Neural crest cell (in vitro differentiated cells): Measurements from ENCODE around the gene TGFB1. TPM values are rescaled to one million over a fixed set of nuclear protein-coding genes. Genes with fewer than 3 reads are reported as not detected.

ENCODE experiments used
- DNase-seq: peaks from one replicate; pipeline ENCODE4 v3.0.0; 2021; ENCODE audit warnings: low read depth, mixed read lengths, low spot score
- H3K27ac Mint-ChIP-seq: one replicate; pipeline ENCODE4 v1.8.0; 2021; ENCODE audit warnings: mild to moderate bottlenecking, mixed read lengths; ENCODE audit not compliant: unreplicated experiment
- H3K27me3 Mint-ChIP-seq: 2 replicates; pipeline ENCODE4 v1.8.0; 2021; ENCODE audit warnings: low read depth, mild to moderate bottlenecking, mixed read lengths
- H3K36me3 Mint-ChIP-seq: 2 replicates; pipeline ENCODE4 v1.8.0; 2021; ENCODE audit warnings: low read depth, mild to moderate bottlenecking, mixed read lengths
- H3K4me1 Mint-ChIP-seq: 2 replicates; pipeline ENCODE4 v1.8.0; 2021; ENCODE audit warnings: mixed read lengths
- H3K4me3 Mint-ChIP-seq: one replicate; pipeline ENCODE4 v1.8.0; 2021; ENCODE audit warnings: mild to moderate bottlenecking, mixed read lengths
- H3K9me3 Mint-ChIP-seq: 2 replicates; pipeline ENCODE4 v1.8.0; 2021; ENCODE audit warnings: mixed read lengths
- CTCF ChIP-seq: fragments of 200-600 bp; sonication (generic); conservative IDR thresholded peaks from 2 replicates; pipeline ENCODE4 v1.5.0; 2021; ENCODE audit warnings: antibody characterized with exemption, mild to moderate bottlenecking
- total RNA-seq: library from RNA; stranded (reverse); gene quantifications from 2 replicates; pipeline ENCODE4 v1.2.1, GENCODE V29; 2021

The TGFB1 gene
- total RNA-seq, 1 donor from 2014 or later, result 2.2 TPM

GRCh38 chr19:41334793-41335192 lies 18.9 kb downstream of the TGFB1 start:
- no peak for TF ChIP-seq CTCF
- DNase-seq, result no peak
- Mint-ChIP-seq H3K9me3 (no peaks in the 10 kb centered on the region), H3K36me3 (no peaks in the 10 kb centered on the region), H3K27ac (no peak overlapping the region), H3K27me3 (no peaks in the 10 kb centered on the region), H3K4me3 (no peak overlapping the region), H3K4me1 (no peaks in the 10 kb centered on the region)

GRCh38 chr19:41332468-41332867 lies 21.3 kb downstream of the TGFB1 start:
- Mint-ChIP-seq H3K36me3 (no peaks in the 10 kb centered on the region), H3K4me1 (peaks cover 8% of the 10 kb centered on the region), H3K27ac (no peak overlapping the region), H3K9me3 (no peaks in the 10 kb centered on the region), H3K27me3 (peaks cover 10% of the 10 kb centered on the region), H3K4me3 (no peak overlapping the region)
- TF ChIP-seq CTCF, result no peak
- DNase-seq, result no peak

GRCh38 chr19:41332000-41332399 lies 21.7 kb downstream of the TGFB1 start:
- H3K4me3 Mint-ChIP-seq, result no peak overlapping the region
- no peak overlapping the region for H3K27ac Mint-ChIP-seq
- no peaks in the 10 kb centered on the region for H3K36me3 Mint-ChIP-seq
- no peaks in the 10 kb centered on the region for H3K9me3 Mint-ChIP-seq
- TF ChIP-seq CTCF, result no peak
- peaks cover 12% of the 10 kb centered on the region for H3K27me3 Mint-ChIP-seq
- no peak for DNase-seq
- H3K4me1 Mint-ChIP-seq, result peaks cover 10% of the 10 kb centered on the region

GRCh38 chr19:41330946-41331678 lies 22.6 kb downstream of the TGFB1 start:
- Mint-ChIP-seq H3K4me1 (peaks cover 18% of the 10 kb centered on the region), H3K27ac (no peak overlapping the region), H3K27me3 (peaks cover 21% of the 10 kb centered on the region), H3K4me3 (no peak overlapping the region), H3K9me3 (no peaks in the 10 kb centered on the region), H3K36me3 (no peaks in the 10 kb centered on the region)
- TF ChIP-seq CTCF, result no peak
- DNase-seq, result no peak

GRCh38 chr19:41330481-41330880 lies 23.2 kb downstream of the TGFB1 start:
- DNase-seq, result no peak
- TF ChIP-seq CTCF, result no peak
- Mint-ChIP-seq H3K9me3 (no peaks in the 10 kb centered on the region), H3K36me3 (no peaks in the 10 kb centered on the region), H3K4me1 (peaks cover 22% of the 10 kb centered on the region), H3K4me3 (no peak overlapping the region), H3K27ac (no peak overlapping the region), H3K27me3 (peaks cover 24% of the 10 kb centered on the region)
